KOPT-K1 (cell line): ENCODE measurements around the gene DARS1.

ENCODE experiments used
- H3K27ac ChIP-seq: fragments of 200-600 bp; sonication (generic); 2 replicates; pipeline ENCODE4 v1.5.1; 2016; ENCODE audit warnings: antibody characterized with exemption, mild to moderate bottlenecking, low read depth, low read length; ENCODE audit not compliant: poor library complexity, severe bottlenecking
- H3K36me3 ChIP-seq: fragments of 200-600 bp; sonication (generic); 2 replicates; pipeline ENCODE4 v1.5.1; 2017; ENCODE audit warnings: antibody characterized with exemption, mild to moderate bottlenecking, low read length, moderate library complexity; ENCODE audit not compliant: insufficient read depth
- H3K9me3 ChIP-seq: fragments of 200-600 bp; sonication (generic); 2 replicates; pipeline ENCODE4 v1.5.1; 2017; ENCODE audit warnings: antibody characterized with exemption, low read length, mild to moderate bottlenecking; ENCODE audit not compliant: insufficient read depth, poor library complexity, severe bottlenecking

DARS1 gene

GRCh38 chr2:135949451-135950234 lies 35.8 kb downstream of the DARS1 start:
- Histone ChIP-seq H3K27ac (no peak overlapping the region), H3K36me3 (peaks cover 78% of the 10 kb centered on the region)

DNA sequence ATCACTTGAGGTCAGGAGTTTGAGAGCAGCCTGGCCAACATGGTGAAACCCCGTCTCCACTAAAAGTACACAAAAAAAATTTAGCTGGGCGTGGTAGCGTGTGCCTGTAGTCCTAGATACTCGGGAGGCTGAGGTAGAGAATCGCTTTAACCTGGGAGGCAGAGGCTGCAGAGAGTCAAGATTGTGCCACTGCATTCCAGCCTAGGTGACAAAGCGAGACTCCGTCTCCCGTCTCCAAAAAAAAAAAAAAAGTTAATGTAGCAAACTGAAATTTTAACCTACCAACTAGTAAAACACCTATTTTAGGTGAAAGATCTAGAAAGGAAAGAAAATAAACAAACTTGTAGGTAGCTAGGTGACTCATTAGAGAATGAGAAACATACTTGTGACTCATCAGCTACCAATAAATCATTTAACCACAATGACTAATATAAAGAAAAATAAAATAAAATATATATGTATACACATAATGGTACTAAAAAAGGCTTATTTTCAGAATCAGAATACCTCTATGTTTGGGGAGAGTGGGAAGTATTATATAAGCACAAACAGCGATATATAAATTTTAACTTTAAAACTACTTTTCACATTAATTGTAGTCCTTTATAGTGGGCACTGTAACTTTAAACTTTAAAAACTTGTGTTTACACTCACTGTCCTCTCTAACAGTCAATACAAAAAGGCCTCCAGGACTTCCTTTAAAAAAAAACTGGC lies 36.6 kb downstream of the DARS1 start:
- Histone ChIP-seq H3K27ac (no peak overlapping the region), H3K36me3 (peaks cover 78% of the 10 kb centered on the region), H3K9me3 (no peaks in the 10 kb centered on the region)

More at GRCh38 chr2:135949451-135950234, 35.8 kb downstream of the DARS1 start:
- no peaks in the 10 kb centered on the region for H3K9me3 ChIP-seq

DNA sequence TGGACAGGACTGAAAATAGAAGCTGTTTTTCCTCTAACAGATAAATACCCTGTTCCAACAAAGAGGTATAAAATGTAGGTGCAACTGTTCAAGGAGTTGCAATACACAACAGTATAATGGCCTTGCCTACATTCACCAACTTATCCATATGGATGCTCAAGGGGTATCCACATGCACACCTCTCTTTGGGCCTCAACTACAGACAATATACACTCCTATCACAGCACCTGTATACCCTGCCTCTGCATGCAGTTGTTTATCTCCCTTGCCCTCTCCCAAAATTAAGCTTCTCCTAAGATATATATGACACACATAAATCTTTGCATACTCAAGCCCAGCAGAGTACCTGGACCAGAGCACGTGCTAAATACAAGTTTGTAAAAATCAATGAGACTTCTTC lies 37.3 kb downstream of the DARS1 start:
- no peaks in the 10 kb centered on the region for H3K9me3 ChIP-seq
- H3K36me3 ChIP-seq: peaks cover 79% of the 10 kb centered on the region
- H3K27ac ChIP-seq: no peak overlapping the region

- Histone ChIP-seq H3K36me3 (peaks cover 79% of the 10 kb centered on the region), H3K27ac (no peak overlapping the region), H3K9me3 (peaks cover 6% of the 10 kb centered on the region)
Measured at GRCh38 chr2:135947483-135947882, 37.9 kb downstream of the DARS1 start.

DNA sequence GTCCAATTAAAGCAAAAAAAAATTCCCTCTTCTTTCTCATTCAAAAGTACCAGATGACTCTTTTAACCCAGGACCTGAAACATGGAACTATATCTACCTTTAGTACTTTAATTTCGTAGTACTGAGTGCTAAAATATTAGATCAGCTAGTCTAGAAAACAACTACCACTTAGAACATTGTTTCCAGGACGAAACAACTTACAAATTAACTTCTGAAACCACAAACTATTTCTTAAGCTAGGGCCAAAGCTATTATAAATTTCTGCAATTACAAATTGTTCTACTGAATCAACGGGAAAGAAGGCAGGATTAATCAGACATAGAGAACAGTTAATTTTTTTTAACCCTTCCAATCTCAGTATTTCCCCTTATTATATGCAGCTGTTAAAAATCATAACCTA lies 39.9 kb downstream of the DARS1 start:
- peaks cover 69% of the 10 kb centered on the region for H3K36me3 ChIP-seq
- peaks cover 11% of the 10 kb centered on the region for H3K9me3 ChIP-seq
- H3K27ac ChIP-seq: no peak overlapping the region

DNA sequence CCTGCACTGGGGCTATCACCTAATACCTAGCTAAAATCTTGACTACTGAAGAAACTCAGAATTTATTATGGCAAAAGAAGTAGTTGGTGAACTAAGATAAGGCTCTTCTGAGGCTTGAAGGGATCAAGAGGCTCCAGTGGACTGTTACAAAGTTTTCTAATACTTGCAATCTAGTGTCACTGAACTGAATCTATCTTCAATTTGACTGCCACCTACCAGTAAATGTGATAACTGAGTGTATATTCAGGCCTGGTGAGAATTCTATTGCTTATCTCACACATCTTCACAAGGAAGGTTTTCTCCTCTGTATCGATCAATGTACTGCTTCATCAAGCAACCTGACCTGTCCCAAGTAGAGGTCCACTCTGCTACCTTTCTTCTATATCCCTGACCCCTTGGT lies 40.8 kb downstream of the DARS1 start:
- Histone ChIP-seq H3K27ac (no peak overlapping the region), H3K9me3 (peaks cover 11% of the 10 kb centered on the region), H3K36me3 (peaks cover 65% of the 10 kb centered on the region)

GRCh38 chr2:135942936-135943688 lies 42.3 kb downstream of the DARS1 start:
- peaks cover 11% of the 10 kb centered on the region for H3K9me3 ChIP-seq
- H3K36me3 ChIP-seq: peaks cover 64% of the 10 kb centered on the region
- H3K27ac ChIP-seq: no peak overlapping the region

DNA sequence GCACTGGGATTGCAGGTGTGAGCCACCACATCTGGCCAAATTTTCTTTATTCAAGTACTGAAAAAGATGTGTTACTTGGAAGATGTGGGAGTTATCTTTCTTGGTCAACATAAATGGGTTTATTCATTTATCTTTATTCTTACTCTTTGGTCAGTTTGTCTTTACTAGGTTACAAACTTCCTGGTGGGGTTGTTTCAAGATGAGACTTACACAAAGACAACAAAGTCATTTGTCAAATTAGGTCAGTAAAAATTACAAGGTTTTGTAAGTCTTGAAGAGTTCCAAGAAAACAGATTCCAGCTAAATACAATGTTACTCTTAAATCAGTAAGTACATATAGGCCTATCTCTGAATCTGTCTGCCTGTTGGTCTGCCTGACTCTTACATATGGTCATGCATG lies 48.9 kb downstream of the DARS1 start:
- Histone ChIP-seq H3K9me3 (no peaks in the 10 kb centered on the region), H3K36me3 (peaks cover 60% of the 10 kb centered on the region), H3K27ac (no peak overlapping the region)

DNA sequence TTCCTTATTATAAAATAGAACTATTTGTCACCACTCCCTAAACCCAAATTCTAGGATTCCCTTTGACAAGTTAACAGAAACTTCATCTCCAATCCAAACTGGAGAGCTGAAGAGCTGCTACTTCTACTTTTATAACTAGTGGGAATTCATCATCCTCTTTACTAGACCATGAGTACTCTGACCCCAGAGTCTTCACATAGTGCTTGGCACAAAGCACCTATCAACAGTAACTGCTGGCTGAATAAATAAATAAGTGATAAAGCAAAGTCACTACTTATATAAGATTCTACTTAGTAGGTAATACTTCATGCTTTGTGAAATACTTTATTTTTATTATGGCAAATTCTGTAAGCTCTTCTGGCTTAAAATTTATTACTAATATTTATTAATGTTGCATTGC lies 49.5 kb downstream of the DARS1 start:
- no peaks in the 10 kb centered on the region for H3K9me3 ChIP-seq
- no peak overlapping the region for H3K27ac ChIP-seq
- H3K36me3 ChIP-seq: peaks cover 63% of the 10 kb centered on the region

GRCh38 chr2:135931776-135932443 lies 53.5 kb downstream of the DARS1 start:
- peaks cover 90% of the 10 kb centered on the region for H3K36me3 ChIP-seq
- no peak overlapping the region for H3K27ac ChIP-seq
- no peaks in the 10 kb centered on the region for H3K9me3 ChIP-seq

- Histone ChIP-seq H3K9me3 (no peaks in the 10 kb centered on the region), H3K27ac (no peak overlapping the region), H3K36me3 (peaks cover 84% of the 10 kb centered on the region)
Measured at GRCh38 chr2:135926605-135927004, 58.8 kb downstream of the DARS1 start.

DNA sequence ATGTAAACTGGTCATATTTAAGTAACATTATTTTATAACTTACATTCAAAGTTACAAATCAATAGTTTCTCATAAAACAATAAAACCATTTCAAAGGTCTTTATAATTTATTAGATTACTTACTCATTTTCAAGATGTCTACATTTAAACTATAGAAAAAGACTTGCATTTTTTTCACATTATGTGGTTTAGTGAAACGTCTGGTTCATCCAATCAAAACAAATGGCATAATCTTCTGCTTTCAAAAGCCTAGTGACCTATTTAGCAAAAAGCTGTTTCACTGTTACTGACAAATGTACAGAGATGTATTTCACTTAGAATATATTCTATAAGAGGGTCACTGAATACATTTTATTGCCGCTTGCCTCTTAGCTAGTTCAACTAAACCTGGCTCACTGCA lies 59.9 kb downstream of the DARS1 start:
- Histone ChIP-seq H3K27ac (no peak overlapping the region), H3K9me3 (no peaks in the 10 kb centered on the region), H3K36me3 (peaks cover 84% of the 10 kb centered on the region)

DNA sequence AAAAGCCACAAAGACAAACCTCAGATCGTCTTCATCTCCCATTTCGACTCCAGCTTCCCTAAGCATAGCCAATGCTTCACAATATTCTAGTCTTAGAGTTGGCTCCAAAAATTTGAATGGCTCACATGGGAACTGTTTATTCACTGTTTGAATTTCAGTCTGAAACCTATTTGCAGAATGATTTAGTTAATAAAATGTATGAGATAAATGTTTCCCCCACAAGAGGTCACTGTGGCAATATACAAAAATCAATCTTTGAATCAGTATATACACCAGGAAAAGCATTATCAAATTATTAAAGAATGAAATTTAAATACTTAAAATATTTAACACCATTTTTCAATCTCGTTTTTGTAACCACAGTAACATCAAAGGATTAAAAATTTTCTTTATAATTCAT lies 69.2 kb downstream of the DARS1 start:
- H3K36me3 ChIP-seq: peaks cover 85% of the 10 kb centered on the region
- no peak overlapping the region for H3K27ac ChIP-seq
- H3K9me3 ChIP-seq: no peaks in the 10 kb centered on the region

DNA sequence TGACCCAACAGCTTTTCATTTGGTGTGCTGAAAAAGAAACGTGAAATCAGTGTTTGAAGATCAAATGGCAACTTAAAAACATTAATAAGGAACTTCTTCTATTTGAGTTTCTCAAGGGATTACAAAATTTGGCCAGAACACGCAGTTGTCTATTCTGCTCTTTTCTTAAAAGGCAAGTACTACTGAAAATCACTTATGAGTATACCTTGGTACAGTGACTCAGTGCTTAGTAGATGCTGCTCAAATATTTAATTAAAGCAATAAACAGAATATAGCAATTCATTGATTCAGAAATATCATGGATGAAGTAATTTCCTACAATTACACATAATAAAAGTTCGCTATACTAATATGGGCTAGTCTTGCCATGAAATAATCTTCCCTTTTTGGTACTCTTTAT lies 70.9 kb downstream of the DARS1 start:
- H3K9me3 ChIP-seq: no peaks in the 10 kb centered on the region
- H3K36me3 ChIP-seq: peaks cover 85% of the 10 kb centered on the region
- no peak overlapping the region for H3K27ac ChIP-seq
